DMS79 treated with DMSO at 0.1 percent for 48 hours (cell line): ENCODE measurements around the gene PRKAG2.

Experiments
- DNase-seq: peaks from one replicate; lab custom pipeline; 2025; lab: John Stamatoyannopoulos, UW

PRKAG2 gene

DNA sequence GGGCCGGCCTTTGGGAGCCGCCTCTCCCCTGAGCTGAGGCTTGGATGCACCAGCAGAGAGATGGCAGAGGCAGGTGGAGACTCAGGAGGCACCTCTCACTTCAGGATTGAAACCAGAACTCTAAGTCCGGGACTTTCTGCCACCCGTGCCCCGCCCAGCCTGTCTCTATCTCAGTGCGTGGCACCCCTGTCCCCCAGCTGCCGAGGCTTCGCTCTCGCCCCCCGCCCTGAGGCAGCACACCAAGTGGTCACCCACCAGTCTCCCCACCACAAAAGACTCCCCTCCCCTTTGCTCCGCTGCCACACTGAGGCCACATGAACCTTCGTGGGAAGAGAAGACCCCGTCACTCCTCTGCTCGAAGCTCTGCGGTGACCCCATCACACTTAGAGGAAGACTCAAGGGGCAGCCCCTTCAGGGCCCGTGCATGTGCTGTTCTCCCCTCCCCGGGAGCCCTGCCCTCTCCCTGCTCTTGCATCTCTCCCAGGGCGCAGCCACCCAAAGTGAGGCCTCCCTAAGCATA is 166.7 kb downstream of the PRKAG2 start:
- DNase-seq: no peak

DNA sequence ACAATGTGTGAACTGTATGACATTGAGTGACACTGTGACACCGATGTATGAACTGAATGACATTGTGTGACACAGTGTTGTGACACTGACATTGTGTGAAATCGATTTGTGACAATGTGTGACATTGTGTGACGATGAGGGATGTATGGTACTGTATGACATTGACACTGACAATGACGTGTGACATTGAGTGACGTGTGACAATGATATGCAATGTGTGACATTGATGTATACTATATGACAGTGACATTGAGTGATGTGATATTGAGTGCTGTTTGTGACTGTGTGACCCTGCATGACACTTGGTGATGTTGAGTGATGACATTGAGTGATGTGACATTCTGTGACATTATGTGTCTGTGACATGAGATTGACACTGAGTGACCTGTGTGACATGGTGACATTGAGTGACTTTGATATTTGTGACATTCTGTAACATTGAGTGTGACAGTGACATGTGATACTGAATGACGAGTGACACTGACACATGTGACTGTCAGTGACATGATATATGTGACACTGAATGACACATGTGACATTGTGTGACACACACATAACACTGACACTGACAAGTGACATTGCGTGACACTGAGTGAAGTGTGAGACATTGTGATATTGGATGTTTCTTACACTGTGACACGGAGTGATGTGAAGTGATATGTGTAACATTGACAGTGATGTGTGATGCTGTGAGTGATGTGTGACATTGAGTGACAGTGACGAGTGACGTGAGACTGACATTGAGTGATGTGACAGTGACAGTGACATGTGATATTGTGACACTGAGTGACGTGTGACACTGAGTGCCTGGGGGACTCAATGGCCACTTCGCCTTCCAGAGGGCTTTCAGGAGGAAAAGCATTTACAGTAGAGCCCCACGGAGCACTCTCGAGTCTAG is 167.5 kb downstream of the PRKAG2 start:
- DNase-seq: no peak

DNA sequence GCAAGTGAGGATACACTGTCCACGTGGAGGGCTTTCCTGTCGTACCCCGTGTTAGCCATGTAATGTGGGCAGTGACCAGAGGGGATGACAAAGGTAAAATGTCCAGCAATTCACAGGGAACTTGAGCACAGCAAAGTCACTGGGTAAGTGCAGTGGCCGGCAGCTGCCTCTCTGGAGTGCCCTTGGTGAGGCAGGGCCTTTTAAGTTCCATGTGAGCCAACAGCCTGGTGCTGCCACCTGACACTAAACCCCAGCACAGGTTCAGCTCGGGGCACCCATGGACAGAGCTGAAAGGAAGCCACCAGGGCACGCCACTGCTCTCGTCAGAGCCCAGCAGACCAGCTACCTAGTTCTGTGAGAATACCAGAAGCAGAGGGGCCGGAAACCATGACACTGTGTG is 168.3 kb downstream of the PRKAG2 start:
- DNase-seq: no peak

DNA sequence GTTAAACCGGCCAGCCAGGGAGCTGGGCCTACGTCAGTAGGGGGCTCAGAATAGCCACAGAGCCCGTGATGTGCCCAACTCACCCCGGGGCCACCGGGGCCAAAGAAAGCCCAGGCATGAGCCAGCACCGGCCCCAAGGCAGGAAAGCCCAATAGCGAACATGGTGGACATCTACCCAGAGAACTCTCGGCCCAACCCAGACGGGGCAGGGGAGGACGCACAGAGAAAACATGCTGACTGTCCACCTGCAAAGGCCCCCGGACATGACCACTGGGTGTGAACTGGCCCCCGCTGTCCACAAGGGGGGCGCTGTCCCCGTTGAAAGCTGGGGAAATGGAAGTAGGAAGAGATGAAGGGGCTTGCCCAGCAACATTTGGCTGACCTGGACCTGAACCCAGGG is 169.2 kb downstream of the PRKAG2 start:
- DNase-seq: no peak

DNA sequence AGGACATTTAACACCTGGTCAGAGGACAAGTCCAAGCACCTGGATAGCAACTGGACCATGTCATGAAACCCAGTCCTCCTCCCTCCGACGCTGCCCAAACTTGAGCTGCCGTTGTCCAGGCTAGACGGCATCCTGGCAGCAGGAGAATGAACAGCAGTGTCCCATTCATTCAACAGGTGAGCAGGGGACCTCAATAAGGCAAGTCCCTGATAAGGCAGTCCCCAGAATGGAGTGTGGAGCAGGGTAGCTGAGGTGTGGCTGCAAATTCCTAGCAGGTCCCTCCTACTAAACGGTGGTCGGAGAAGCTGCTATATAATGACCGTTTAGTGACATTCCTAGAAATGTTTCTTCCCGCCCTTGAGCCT is 169.8 kb downstream of the PRKAG2 start:
- DNase-seq: no peak

DNA sequence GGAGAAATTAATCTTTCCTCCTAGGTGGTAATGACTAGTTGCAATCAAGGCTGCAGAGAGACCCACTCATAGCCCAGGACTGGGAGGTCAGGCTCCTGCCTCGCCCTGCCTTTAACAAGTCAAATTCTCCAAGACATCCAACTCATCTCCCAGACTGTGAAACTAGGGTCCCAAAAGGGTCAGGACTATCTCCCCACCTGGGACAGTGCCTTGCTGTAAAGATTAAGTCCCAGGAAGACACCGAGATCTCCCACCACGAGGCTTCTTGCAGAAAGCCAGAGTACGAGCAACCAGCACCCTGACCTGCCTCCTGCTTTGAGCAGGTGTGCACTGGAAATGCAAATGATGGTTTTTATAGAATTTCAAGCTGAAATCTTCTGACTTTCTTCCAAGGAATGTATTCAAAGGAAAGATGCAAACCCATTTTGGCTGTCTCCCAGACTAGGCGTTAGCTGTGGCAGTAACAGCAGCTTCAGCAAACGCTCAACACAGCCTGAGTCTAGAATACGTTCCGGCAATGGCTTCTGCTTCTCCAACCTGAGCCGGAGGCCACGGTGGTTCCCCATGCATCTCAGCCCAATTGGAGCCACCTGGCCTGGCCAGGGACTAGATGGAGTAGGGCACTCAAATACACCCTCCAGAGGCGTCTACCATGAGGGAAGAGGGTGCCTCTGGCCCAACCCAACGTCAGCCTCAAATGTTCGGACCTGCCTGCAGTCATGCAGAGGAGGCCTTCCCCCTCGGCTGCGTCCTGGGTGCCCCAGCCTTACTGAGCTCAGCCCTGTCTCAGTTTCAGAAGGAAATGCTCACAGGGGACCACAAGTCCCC is 170.4 kb downstream of the PRKAG2 start:
- no peak for DNase-seq

DNA sequence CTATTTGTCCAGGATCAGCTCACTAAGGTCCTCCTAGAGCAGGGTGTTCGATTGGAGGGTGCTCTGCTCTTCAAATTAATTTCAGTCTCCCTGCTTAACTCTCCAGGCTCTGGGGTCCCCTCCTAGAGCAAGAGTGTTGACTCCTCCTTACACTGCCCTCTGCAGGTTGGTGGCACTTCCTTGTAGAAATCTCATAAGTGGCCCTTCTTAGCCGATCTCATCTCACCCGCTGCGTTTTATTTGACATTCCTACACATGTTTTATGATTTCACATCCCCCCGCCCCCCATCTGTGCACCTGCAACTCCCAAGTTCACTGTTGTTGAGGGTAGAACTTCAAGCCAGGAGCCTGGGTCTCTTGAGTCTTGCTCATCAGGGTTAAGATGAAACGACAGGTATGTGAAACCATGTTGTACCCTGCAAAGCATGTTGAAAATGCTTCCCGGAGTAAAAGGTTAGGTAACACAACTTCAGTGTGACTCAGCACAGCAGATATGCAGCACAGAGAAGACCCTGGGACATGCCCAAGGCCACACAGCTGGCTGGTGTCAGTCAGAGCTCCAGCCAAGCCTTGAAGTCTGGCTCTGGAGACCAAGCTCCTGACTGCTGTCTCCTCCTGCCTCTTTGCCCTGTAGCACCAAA is 171.2 kb downstream of the PRKAG2 start:
- no peak for DNase-seq

DNA sequence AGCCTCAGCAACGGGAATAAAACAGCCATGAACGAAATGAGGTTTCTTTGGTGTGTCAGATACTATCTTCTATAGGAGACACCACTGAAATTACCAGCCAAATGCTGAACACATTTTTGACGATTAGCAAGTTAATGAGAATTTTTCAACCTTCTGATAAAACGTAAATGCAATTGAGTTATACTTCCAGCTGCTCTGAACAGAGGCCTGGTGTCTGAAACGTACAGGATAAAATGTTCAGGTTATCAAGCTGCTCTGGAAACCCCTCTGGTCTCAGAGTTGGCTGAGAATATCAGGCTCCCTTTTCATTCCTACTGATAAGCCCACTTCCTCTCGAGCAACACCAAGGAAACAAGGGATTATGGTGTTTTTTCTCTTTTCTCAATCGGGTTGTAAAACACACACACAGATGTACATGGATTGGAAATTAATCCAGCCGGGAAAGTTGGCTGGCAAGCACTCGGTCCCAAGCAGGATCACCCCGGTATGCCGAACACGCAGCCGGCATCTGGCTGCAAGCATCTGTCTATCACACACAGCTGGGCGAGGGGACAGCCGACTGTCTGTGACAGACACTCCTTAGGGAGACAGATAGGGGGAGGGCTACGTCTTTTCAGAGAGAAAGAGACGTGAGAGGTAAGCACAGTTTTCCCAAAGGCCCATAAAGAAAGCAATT is 171.8 kb downstream of the PRKAG2 start:
- DNase-seq: no peak

DNA sequence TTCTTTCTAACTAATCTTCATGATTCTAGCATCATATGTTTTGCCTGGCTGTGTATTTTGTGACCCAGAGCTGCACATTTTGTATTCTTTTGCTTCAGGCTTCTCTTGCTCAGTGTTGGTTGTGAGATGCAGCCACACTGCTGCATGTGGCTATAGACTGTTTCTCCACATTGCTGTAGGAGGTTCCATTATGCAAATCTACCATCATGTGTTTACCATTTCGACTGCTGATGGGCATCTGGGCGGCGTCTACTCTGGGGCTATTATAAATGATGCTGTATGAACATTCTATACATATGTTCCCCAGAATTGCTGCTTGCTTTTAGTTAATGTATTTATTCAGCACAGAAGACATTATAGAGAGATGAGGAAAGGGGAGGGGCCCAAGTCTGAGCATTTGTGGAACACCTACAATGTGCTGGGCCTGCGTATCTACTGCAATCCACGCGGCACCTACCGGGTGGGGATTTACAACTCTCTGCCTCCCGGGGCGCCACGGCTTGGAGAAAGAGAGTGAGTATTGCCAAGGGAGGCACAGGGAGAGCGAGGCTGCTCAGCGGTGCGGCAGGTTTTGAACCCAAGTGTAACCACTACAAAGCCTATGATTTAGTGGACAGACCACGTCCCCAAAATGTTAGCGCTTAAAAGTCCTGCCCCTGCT is 172.5 kb downstream of the PRKAG2 start:
- no peak for DNase-seq

DNA sequence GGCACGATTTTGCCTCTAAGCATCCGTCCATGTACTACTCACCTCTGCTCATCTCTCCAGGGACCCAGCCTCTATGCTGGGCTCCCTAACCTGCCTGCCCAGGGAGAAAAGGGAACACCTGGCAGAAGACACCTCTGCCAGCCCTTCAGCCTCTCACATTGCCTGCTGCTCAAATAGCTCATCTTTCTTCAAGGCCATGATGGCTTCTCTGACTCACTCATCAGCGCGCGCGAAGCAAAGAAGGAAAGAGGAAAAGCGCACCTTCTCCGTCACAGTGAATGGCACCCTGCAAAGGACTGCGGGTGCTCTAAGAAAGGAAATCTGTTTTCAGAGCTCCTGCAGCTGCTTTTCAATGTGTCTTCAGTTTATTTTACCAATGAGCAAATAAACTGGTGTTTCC is 174.0 kb downstream of the PRKAG2 start:
- no peak for DNase-seq

DNA sequence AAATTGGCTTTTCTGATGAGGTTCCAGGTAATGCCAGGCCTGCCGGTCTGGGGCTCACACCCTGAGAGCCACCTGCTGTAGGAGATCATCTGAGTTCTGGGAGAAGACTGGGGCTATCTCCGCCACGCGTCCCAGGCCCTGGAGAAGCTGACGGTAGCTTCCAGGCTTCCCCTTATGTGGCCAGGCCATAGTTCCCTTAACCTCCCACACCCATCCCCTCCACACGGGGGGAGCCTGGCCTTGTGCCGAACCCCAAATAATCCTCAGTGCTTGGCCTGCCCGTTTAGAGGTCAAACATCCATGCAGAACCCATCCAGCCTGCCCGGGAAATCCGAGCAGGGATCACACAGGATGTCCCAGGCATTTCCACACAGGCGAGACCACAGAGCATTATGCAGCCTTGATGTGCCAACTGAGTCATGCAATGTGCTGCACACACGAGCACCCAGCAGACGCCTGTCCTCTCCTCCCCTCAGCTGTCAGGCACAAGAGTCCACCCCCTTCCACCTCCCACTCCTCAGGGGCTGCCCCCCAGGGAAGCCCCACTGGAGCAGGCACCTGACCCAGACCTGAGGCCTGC is 176.2 kb downstream of the PRKAG2 start:
- no peak for DNase-seq

DNA sequence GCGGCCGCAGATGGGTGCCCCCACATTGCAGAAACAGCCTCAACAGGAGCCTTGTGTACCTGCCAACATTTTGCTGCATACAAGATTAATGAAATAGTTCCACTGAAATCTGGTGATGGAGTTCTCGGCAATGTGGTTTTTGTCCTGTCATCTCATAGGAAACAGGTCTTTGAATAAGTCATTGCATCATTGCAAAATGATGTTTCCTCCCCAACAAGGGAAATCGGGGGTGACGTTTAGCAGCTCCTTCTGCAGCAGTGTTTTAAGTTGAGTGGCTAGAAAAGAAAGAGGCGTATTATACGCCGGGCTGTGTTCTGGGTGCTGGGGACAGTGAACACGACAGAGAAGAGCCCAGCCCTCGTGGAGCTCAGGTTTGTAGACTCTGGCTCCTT is 177.0 kb downstream of the PRKAG2 start:
- DNase-seq: no peak

DNA sequence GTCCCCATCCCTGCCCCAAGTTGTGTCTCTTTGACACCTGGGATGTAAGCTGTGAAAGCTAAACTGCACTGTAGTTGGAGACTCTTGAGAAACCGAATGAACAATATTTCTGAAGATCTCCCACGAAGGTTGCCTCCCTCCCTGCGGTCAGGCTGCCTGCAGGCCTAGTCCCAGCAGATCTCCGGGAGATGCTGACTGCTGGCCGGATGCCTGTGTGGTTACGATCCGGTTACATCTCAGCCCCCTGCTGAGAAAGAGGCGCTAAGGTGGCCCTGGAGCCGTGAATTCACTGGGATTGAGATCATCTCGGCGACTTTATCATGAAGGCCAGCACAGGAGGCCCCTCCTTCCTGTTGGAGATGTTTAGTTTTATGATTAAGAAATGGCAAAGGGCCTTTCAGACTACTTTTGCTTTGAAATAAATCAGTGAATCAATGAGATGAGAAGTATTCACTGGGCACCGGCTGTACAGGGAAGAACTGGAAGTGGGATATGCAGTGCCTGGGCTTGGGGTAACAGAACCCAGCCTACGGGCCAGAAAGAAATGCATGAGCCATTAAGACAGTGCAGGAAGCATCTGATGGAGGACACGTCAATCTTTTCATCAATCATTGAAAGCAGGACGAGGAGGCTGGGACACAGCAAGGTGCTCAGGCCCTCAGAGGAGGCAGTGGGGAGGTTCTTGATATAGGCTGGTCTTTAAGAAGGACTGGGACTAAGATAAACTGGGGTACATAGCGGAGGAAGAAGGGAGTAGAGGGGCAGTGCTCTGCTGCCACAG is 177.6 kb downstream of the PRKAG2 start:
- no peak for DNase-seq

DNA sequence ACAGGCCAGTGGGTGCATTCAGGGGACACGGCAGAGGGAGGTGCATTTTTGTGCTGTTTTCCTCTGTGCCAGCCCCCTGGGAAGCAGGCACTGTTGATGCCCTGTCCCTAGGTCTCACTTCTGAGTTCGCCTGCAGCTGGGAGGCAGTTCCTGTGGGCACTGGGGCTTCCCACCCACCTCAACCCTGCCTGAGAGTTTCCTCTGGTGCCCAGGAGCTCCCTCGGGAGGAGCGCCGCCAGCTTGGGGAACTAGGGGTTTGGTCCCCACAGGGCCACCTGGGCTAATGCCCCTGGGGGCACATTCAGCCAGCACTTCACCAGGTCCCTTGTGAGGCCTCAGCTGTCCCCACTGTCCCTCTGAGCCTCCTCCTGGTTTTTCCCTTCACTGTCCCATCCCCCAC is 179.0 kb downstream of the PRKAG2 start:
- DNase-seq: no peak

DNA sequence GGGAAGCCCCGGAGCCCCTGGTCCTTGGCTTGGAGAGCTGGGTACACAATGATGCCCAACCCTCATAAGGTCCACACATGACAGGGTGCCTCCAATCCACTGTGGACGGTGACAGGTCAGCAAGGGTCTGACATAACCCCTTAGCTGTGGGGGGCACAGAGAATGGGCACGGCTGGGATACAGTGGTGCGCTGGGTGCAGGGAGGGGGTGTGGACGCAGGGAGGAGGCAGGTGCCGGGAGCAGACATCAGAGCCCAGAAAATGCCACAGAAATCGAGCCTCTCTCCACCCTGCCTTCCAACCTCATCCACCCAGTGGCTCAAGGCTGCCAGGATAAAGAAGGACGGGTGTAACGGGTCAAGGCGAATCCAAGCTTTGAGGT is 179.4 kb downstream of the PRKAG2 start:
- DNase-seq: no peak

DNA sequence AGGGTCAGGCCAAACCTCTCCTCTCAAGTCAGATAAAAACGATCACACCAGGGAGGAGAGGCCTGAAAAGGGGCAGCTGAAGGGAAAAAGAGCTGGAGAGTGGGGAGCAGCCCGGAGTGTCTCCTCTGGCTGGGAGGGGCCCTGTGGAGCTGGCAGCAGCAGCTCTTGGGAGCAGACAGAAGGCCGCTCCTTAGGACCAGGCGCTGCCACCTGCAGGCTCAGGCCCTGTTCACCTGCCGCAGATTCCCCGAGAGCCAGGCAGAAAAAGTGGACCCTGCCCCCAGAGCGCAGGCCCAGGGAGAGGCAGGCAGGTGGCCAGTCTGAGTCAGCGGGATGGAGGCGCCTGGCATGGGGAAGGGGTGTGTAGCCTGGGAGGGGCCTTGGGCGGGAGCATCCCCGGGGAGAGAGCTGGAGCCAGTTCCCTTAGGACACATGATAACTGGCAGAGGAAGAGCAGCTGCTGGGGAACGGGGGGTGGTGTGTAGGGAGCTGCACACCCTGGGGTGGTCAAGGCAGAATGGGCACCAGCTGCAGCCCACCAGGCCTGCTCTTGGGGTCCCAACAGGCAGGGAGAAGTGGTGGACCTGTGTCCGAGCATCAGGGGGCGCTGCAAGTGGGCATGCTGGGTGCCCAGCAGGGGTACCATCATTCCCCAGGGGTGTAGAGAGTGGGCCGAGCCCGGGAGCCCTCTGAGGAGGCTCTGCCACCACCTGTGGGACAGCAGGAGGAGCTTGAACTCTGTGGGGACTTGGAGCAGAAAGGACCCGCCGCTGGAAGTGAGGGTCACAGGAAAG is 180.0 kb downstream of the PRKAG2 start:
- peak; percentile 86 for DNase-seq

DNA sequence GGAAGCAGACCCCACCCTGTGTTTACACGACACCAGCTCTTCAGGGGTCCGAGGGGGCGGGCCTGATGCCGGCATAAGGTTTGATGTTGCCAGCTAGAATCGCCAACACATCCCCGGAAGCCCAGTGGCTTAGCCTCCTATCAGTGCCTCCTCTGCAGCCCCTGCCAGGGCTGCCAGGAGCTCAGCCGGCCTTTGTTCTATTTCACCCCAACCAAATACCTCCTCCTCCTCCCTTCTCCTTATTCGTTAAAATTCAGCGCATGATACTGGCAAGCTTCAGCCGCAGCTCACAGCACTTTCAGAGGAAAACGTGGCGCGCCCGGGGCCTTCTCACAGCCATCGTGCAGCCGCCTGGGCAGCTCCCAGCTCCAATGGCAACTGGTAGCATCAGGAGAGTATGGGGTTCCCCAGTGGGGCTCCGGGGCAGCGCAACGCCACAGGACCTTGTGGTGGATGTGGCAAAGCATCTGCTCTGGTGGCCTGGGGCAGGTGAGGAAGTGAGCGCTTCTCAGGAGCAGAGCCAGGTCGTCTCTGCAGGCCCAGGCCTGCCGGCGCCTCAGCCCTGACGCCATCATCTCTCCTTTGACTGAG is 180.9 kb downstream of the PRKAG2 start:
- peak; percentile 72 for DNase-seq

DNA sequence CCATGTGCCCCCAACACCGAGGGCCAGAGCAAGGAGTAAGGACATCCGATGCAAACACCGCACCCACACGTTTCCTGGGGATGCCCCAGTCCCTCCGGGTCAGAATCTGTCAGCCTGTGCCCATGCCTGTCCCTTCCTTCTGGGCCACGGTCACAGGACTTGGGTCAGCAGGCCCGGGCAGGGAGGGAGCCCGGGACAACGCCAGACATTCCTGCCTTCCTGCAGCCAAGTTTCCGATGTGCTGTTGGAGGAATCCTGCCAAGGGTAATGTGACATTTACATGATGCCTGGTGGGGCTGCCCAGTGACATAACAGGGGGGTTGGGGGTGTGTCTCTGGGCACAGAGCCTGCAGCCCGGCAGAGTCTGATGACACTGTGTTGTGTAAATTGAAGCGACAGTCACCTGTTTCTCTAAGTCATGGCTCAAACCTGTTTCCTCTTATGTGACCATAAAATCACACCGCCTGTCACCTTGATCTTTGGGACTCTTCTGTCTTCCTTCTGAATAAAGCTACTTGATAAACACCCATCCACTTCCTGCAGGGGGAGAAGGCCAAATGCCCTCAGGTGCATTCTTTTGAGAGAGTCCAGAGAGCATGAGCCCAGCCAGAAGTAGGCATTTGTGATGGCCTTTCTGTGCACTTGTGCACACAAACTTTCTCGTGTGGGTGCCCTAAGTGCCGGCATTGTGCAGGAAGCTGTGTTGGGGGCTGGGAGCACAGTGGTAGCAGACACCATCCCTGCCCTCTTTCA is 181.9 kb downstream of the PRKAG2 start:
- peak; percentile 9 for DNase-seq
